Gastrocnemius medialis (tissue), 4 donors: ENCODE measurements around the gene SIDT2. TPM values are rescaled to one million over a fixed set of nuclear protein-coding genes. Genes with fewer than 3 reads are reported as not detected.
"Not testable (repeated sequence)": the region's sequence is repeated elsewhere in the genome, so short reads cannot be mapped to it uniquely, and the experiment has no call there.

ENCODE experiments used
- ATAC-seq, 2 donors: fragments of 150-250 bp; one replicate each; pipeline ENCODE4 v1.9.1; 2016
- DNase-seq, 2 donors: peaks; one replicate each; pipeline ENCODE4 v3.0.0-alpha.2; 2019
- H3K27ac ChIP-seq, 4 donors: fragments of 200-600 bp; sonication (generic); 1 replicate in 1 of 4; 2 replicates in 3 of 4; pipeline ENCODE4 v1.5.1; 2016 to 2018; ENCODE audit warnings: mild to moderate bottlenecking in 2 of 4, moderate library complexity in 1 of 4
- H3K27me3 ChIP-seq, 3 donors: fragments of 200-600 bp; sonication (generic) in 2 of 3; 1 replicate in 1 of 3; 2 replicates in 2 of 3; pipeline versions ENCODE4 v1.5.1 to v1.6.0; 2016 to 2019; ENCODE audit warnings: mild to moderate bottlenecking in 1 of 3, moderate library complexity in 1 of 3
- H3K36me3 ChIP-seq, 2 donors: fragments of 200-600 bp; sonication (generic) in 1 of 2; one replicate each; pipeline ENCODE4 v1.5.1; 2017 to 2018
- H3K4me1 ChIP-seq, 2 donors: fragments of 200-600 bp; sonication (generic) in 1 of 2; one replicate each; pipeline ENCODE4 v1.5.1; 2016 to 2017; ENCODE audit warnings: mild to moderate bottlenecking in 2 of 2
- H3K4me3 ChIP-seq, 4 donors: fragments of 200-600 bp; sonication (generic) in 3 of 4; 1 replicate in 1 of 4; 2 replicates in 3 of 4; pipeline ENCODE4 v1.5.1; 2016 to 2019; ENCODE audit warnings: mild to moderate bottlenecking in 2 of 4
- H3K9me3 ChIP-seq, 3 donors: fragments of 200-600 bp; sonication (generic) in 2 of 3; 1 replicate in 1 of 3; 2 replicates in 2 of 3; pipeline ENCODE4 v1.5.1; 2016 to 2019
- POLR2A ChIP-seq, 2 donors: fragments of 450-650 bp; IDR thresholded peaks; one replicate each; pipeline ENCODE4 v1.6.1; 2017; ENCODE audit warnings: antibody characterized with exemption in 2 of 2, mild to moderate bottlenecking in 2 of 2, moderate library complexity in 2 of 2
- in situ Hi-C, 4 donors: fragments of 200-750 bp; cut with MboI; loops; one replicate each; pipeline versions ENCODE4 v1.15.0 to v1.8.0; 2017; ENCODE audit warnings: low sequenced_read_pairs in 4 of 4
- intact Hi-C: fragments of 100-400 bp; cut with DNase I; formaldehyde crosslinking; loops from one replicate; pipeline ENCODE4 v1.15.1; 2023; ENCODE audit warnings: low total_unique reads
- total RNA-seq, 4 donors: library from RNA; depleted of rRNA; stranded (reverse); fragments of >200 nt; gene quantifications; one replicate each; pipeline versions ENCODE4 v1.1.0 to v1.2.3, GENCODE V29; 2016
- TF ChIP-seq, protein P1 (sequence below), 5 experiments: fragments of 450-650 bp in 3 of 5; fragments of 200-600 bp in 2 of 5; sonication (generic) in 2 of 5; IDR thresholded peaks in 4 of 5; conservative IDR thresholded peaks in 1 of 5; 1 replicate in 4 of 5; 2 replicates in 1 of 5; pipeline ENCODE4 v1.5.1; 2016 to 2019; ENCODE audit warnings: antibody characterized with exemption in 5 of 5, mild to moderate bottlenecking in 3 of 5, moderate library complexity in 3 of 5

SIDT2 gene
- 10 to 100 TPM; 14.3 to 33.9 (median 17.7) TPM for total RNA-seq

DNA sequence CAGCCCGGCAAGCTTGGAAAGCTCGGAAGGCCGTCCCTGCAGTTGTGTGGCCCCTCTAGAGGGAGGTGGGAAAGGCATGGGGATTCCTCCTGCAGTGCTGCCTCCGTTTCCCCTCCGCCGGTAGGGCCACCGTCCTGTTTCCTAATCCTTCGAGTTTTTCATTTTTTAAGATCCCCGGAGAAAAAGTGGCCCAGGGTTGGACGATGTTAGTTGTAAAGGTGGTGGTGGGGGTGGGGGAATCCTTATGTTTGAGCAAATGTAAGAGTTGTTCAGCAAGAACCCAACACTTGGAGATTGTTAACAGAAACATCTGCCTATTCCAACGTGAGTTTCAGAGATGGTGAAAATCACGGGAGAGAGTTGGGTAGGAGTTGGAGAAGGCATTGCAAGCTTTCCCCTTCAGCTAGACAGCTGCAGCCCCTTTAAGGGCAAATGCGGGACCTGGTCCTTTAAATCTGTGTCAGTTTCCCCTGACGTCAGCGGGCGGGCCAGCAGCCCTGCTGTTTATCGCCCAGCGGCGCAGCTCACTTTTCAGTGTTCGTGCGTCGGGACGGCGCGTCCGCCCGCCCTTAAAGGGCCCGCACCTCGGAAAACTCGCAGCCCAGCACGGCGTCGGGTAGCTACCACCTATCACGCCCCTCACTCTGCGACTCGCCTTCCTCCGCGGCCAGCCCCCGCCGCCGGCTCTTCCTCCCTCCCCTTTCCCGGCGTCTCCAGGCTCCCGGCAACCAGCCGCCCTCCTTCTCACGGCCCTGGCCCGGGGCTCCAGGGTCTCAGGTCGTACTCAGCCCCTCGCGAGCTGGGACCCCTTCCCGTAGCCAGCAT is at the start of gene SIDT2:
Gene SIDT2 (plus strand): TSS at position 534 of the 825 bp plus-strand sequence. CDS start 521 bp downstream, outside the sequence.
- ATAC-seq = peak; percentile 81 to 90
- intact Hi-C loops (loop anchor here (1.0 to 10.0 kb wide), 5 partner anchors 34 to 146 kb away; partner anchors contain the start of genes CEP164, PAFAH1B2, PCSK7 and RNF214), in situ Hi-C loops (loop anchor here in 1 of 4 donors (5.0 kb wide), 1 partner anchor 49 kb away; no protein-coding TSS in a partner anchor)
- Histone ChIP-seq H3K9me3 (no peaks in the 10 kb centered on the region), H3K27me3 (no peaks in the 10 kb centered on the region), H3K4me1 (peaks cover 26 to 33% of the 10 kb centered on the region in 2 donors), H3K4me3 (peak within 1 kb of the TSS; percentile 62 to 98 (median 74)), H3K27ac (peak within 1 kb of the TSS; percentile 88 to 99 (median 89)), H3K36me3 (peaks cover 0 to 11% of the 10 kb centered on the region in 2 donors)
- peak; percentile 84 to 95 for TF ChIP-seq POLR2A (IDR thresholded peaks at IDR 0.05)
- TF ChIP-seq, protein P1, sequence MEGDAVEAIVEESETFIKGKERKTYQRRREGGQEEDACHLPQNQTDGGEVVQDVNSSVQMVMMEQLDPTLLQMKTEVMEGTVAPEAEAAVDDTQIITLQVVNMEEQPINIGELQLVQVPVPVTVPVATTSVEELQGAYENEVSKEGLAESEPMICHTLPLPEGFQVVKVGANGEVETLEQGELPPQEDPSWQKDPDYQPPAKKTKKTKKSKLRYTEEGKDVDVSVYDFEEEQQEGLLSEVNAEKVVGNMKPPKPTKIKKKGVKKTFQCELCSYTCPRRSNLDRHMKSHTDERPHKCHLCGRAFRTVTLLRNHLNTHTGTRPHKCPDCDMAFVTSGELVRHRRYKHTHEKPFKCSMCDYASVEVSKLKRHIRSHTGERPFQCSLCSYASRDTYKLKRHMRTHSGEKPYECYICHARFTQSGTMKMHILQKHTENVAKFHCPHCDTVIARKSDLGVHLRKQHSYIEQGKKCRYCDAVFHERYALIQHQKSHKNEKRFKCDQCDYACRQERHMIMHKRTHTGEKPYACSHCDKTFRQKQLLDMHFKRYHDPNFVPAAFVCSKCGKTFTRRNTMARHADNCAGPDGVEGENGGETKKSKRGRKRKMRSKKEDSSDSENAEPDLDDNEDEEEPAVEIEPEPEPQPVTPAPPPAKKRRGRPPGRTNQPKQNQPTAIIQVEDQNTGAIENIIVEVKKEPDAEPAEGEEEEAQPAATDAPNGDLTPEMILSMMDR (IDR thresholded peaks at IDR 0.05 in 4 of 5, conservative IDR thresholded peaks at IDR 0.05 in 1 of 5) = peak in 1 of 5 experiments; percentile 26
- DNase-seq = peak; percentile 91 to 93

DNA sequence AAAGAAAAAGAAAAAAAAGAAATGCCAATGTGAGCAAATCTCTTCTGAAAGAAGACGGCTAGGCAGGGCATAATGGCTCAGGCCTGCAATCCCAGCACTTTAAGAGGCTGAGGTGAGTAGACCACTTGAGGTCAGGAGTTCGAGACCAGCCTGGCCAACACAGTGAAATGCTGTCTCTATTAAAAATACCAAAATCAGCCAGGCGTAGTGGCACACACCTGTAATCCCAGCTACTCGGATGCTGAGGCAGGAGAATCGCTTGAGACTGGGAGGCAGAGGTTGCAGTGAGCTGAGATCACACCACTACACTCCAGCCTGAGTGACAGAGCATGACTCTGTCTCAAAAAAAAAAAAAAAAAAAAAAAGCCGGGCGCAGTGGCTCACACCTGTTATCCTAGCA is 48.1 kb upstream of the SIDT2 start:
- H3K9me3 ChIP-seq, H3K4me1 ChIP-seq, H3K27me3 ChIP-seq, H3K27ac ChIP-seq, DNase-seq, H3K36me3 ChIP-seq, in situ Hi-C loops, H3K4me3 ChIP-seq, ATAC-seq, intact Hi-C loops: not testable (repeated sequence)

DNA sequence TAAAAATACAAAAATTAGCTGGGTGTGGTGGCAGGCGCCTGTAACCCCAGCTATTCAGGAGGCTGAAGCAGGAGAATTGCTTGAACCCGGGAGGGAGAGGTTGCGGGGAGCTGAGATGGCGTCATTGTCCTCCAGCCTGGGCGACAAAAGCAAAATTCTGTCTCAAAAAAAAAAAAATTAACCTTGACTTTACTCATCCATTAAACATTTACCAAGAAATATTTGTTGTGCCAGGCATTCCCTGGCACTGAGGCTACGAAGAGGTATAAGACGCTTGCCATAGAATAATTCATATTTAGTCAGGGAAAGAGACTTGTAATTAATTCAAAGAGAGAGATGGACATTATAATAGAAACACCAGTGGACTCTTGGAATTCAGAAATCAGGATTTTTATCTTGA is 47.7 kb upstream of the SIDT2 start:
- TF ChIP-seq, protein P1 (IDR thresholded peaks at IDR 0.05 in 4 of 5, conservative IDR thresholded peaks at IDR 0.05 in 1 of 5) = no peak
- no peak for TF ChIP-seq POLR2A (IDR thresholded peaks at IDR 0.05)
- H3K27ac ChIP-seq = no peak overlapping the region
- intact Hi-C loops (no loop called here), in situ Hi-C loops (no loop called here)
- H3K4me1 ChIP-seq = no peaks in the 10 kb centered on the region
- no peaks in the 10 kb centered on the region for H3K36me3 ChIP-seq
- H3K9me3 ChIP-seq = no peaks in the 10 kb centered on the region
- H3K4me3 ChIP-seq = no peak overlapping the region
- no peak for DNase-seq
- no peak for ATAC-seq
- H3K27me3 ChIP-seq = no peaks in the 10 kb centered on the region

DNA sequence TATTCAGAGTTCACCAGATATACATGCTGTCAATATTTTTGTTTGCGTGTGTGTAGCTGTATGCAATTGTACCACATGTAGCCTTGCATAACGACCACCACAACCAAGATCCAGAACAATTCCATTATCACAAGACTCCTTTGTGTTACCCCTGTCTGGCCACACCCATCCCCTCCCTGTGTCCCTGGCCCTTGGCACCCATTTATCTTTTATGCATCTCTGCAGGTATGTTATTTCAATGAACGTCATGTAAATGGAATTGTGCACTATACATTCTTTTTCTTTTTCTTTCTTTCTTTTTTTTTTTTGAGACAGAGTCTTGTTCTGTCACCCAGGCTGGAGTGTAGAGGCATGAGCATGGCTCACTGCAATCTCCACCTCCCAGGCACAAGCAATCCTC is 44.1 kb upstream of the SIDT2 start:
- intact Hi-C loops = no loop called here
- Histone ChIP-seq H3K27ac (no peak overlapping the region), H3K4me1 (no peaks in the 10 kb centered on the region), H3K36me3 (no peaks in the 10 kb centered on the region), H3K4me3 (no peak overlapping the region), H3K9me3 (no peaks in the 10 kb centered on the region), H3K27me3 (peaks cover 0 to 4% (median 0%) of the 10 kb centered on the region in 3 donors)
- no peak for TF ChIP-seq POLR2A (IDR thresholded peaks at IDR 0.05)
- TF ChIP-seq, protein P1 (IDR thresholded peaks at IDR 0.05 in 4 of 5, conservative IDR thresholded peaks at IDR 0.05 in 1 of 5) = no peak
- ATAC-seq (no peak), DNase-seq (no peak)
- in situ Hi-C loops = no loop called here

DNA sequence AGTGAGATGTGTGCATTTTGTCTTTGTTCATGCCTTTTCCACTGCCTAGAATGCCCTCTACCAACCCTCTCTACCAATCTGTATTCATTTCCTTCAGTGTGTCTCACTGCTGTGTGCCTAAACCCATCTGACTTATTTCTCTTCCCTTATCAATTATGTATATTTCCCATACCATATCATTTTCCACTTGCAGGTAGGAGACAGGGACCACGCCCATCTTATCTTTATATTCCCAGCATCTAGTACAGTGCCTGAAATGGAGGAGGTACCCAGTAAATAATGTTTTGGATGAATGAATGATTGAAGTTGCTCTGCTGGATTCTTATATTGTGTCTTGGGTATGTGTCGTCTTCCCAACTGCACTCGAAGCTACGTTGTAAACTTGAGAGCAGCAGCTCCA is 43.6 kb upstream of the SIDT2 start:
- H3K9me3 ChIP-seq, intact Hi-C loops, DNase-seq, H3K36me3 ChIP-seq, H3K4me3 ChIP-seq, H3K27me3 ChIP-seq, H3K27ac ChIP-seq, in situ Hi-C loops, H3K4me1 ChIP-seq, ATAC-seq: not testable (repeated sequence)

DNA sequence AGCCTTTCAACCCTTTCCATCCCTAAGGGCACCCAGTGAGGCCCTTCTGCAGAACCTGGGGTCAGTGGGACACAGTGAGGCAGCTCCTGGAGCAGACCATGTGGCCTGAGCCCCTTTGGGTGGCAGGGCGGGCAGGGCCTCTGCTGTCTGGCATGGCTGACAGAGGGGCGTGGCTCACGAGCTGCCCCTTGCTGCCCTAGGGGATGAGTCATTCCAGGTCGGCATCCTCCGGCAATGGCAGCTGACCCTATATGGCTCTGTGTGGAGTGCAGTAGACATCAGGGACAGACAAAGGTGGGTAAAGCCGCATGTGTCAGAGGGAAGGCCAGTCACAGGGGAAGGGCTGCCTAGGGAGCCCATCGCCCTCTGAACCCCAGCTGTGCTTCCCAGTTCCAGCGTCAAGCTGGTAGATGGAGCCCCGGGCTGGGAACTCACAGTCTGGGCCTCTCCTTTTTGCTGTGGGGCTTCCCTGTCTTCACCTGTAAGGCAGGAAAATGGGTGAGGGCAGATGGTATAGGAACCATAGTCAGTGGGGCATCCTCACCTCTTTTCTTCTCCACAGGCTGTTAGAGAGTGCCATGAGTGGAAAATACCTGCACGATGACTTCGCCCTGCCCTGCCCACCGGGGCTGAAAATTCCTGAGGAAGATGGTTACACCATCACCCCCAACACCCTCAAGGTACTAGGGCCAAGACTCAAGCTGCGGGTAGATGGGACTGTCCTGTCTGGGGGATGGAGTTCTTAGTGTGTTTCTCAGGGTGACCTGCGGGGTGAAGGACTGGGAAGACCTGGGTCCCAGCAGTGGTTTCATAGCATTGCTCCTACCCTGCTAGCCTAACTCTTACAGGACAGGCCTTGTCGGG is 41.1 kb upstream of the SIDT2 start:
- H3K27me3 ChIP-seq, H3K4me1 ChIP-seq, DNase-seq, intact Hi-C loops, in situ Hi-C loops, H3K9me3 ChIP-seq, H3K4me3 ChIP-seq, H3K36me3 ChIP-seq, H3K27ac ChIP-seq: not testable (repeated sequence)
- peak in 1 of 2 donors; percentile 36 for ATAC-seq
